WTC11 (cell line): ENCODE measurements around the gene TPK1. TPM values are rescaled to one million over a fixed set of nuclear protein-coding genes. Genes with fewer than 3 reads are reported as not detected.

Experiments used
- ATAC-seq: fragments of 200-7000 bp; cut with Tn5 transposase; 2 replicates; pipeline ENCODE4 v1.10.0; 2021; ENCODE audit warnings: mild to moderate bottlenecking, moderate library complexity
- Bru-seq: library from RNA; stranded (reverse); fragments of 400-500 nt; gene quantifications from one replicate; lab custom pipeline; 2021; lab: Mats Ljungman, UMichigan
- CTCF ChIA-PET: fragments of 300-600 bp; sonication (Branson Sonifier 250); formaldehyde crosslinking; loops from one replicate; lab custom pipeline; 2021; ENCODE audit warnings: antibody characterized with exemption; lab: Charles Lee
- POLR2A ChIA-PET: fragments of 350-600 bp; sonication (Branson Sonifier 250); formaldehyde crosslinking; loops from one replicate; lab custom pipeline; 2021; ENCODE audit warnings: antibody characterized with exemption; lab: Charles Lee
- DNase-seq: peaks from one replicate; pipeline ENCODE4 v3.0.0; 2021; ENCODE audit warnings: low spot score
- H3K27ac Mint-ChIP-seq: 2 replicates; pipeline ENCODE4 v1.8.0; 2021; ENCODE audit warnings: mixed read lengths
- H3K27me3 Mint-ChIP-seq: 2 replicates; pipeline ENCODE4 v1.8.0; 2021; ENCODE audit warnings: low read depth, mild to moderate bottlenecking, moderate library complexity, mixed read lengths
- H3K36me3 Mint-ChIP-seq: 2 replicates; pipeline ENCODE4 v1.8.0; 2021; ENCODE audit warnings: mixed read lengths
- H3K4me1 Mint-ChIP-seq: 2 replicates; pipeline ENCODE4 v1.8.0; 2022; ENCODE audit warnings: mixed read lengths
- H3K4me3 Mint-ChIP-seq: 2 replicates; pipeline ENCODE4 v1.8.0; 2021; ENCODE audit warnings: mild to moderate bottlenecking, moderate library complexity, mixed read lengths
- H3K9me3 Mint-ChIP-seq: 2 replicates; pipeline ENCODE4 v1.8.0; 2021; ENCODE audit warnings: mixed read lengths
- CDX4 ChIP-seq: fragments of 250-450 bp; sonication (Bioruptor Pico); IDR thresholded peaks from 2 replicates; pipeline ENCODE4 v1.9.0; 2021; ENCODE audit warnings: moderate library complexity, mild to moderate bottlenecking, inconsistent platforms, borderline replicate concordance
- CREB1 ChIP-seq: sonication (generic); formaldehyde crosslinking; IDR thresholded peaks from 2 replicates; pipeline ENCODE4 v1.8.0; 2023; ENCODE audit warnings: mild to moderate bottlenecking, missing genetic modification reagents
- EMX1 ChIP-seq: fragments of 250-450 bp; sonication (Bioruptor Pico); IDR thresholded peaks from 2 replicates; pipeline ENCODE4 v1.8.0; 2021; ENCODE audit warnings: mild to moderate bottlenecking
- ESRRA ChIP-seq: sonication (generic); formaldehyde crosslinking; IDR thresholded peaks from 2 replicates; pipeline ENCODE4 v1.8.1; 2022; ENCODE audit warnings: mild to moderate bottlenecking, missing genetic modification reagents, borderline replicate concordance
- FOXJ3 ChIP-seq: sonication (generic); formaldehyde crosslinking; IDR thresholded peaks from 2 replicates; pipeline ENCODE4 v1.9.0; 2021; ENCODE audit warnings: missing genetic modification reagents, mild to moderate bottlenecking, borderline replicate concordance
- FOXP1 ChIP-seq: sonication (generic); formaldehyde crosslinking; IDR thresholded peaks from 2 replicates; pipeline ENCODE4 v1.8.0; 2022; ENCODE audit warnings: missing genetic modification reagents, mild to moderate bottlenecking, moderate library complexity, borderline replicate concordance
- GRHL2 ChIP-seq: fragments of 250-450 bp; sonication (Bioruptor Pico); IDR thresholded peaks from 2 replicates; pipeline ENCODE4 v1.8.0; 2022; ENCODE audit warnings: mild to moderate bottlenecking, moderate library complexity; ENCODE audit not compliant: insufficient replicate concordance, severe bottlenecking
- IRF2 ChIP-seq: sonication (generic); formaldehyde crosslinking; IDR thresholded peaks from 2 replicates; pipeline ENCODE4 v1.8.0; 2022; ENCODE audit warnings: low read depth, missing genetic modification reagents, borderline replicate concordance
- JUN ChIP-seq: sonication (generic); formaldehyde crosslinking; IDR thresholded peaks from 2 replicates; pipeline ENCODE4 v1.8.0; 2023; ENCODE audit warnings: mild to moderate bottlenecking, missing genetic modification reagents
- NFE2L1 ChIP-seq: sonication (generic); formaldehyde crosslinking; IDR thresholded peaks from 2 replicates; pipeline ENCODE4 v1.8.1; 2023; ENCODE audit warnings: missing genetic modification reagents
- NR3C1 ChIP-seq: sonication (generic); formaldehyde crosslinking; conservative IDR thresholded peaks from 2 replicates; pipeline ENCODE4 v1.8.1; 2023; ENCODE audit warnings: low read depth, mild to moderate bottlenecking, missing genetic modification reagents
- OVOL2 ChIP-seq: fragments of 250-450 bp; sonication (Bioruptor Pico); IDR thresholded peaks from 2 replicates; pipeline ENCODE4 v1.9.0; 2021; ENCODE audit warnings: mild to moderate bottlenecking, borderline replicate concordance
- SP1 ChIP-seq: sonication (generic); formaldehyde crosslinking; conservative IDR thresholded peaks from 2 replicates; pipeline ENCODE4 v1.8.1; 2022; ENCODE audit warnings: missing genetic modification reagents
- TEAD1 ChIP-seq: sonication (generic); formaldehyde crosslinking; IDR thresholded peaks from 2 replicates; pipeline ENCODE4 v1.8.0; 2022; ENCODE audit warnings: mild to moderate bottlenecking, missing genetic modification reagents
- TP53 ChIP-seq: sonication (generic); formaldehyde crosslinking; IDR thresholded peaks from 2 replicates; pipeline ENCODE4 v1.8.1; 2023; ENCODE audit warnings: mild to moderate bottlenecking, missing genetic modification reagents
- ZBTB43 ChIP-seq: sonication (generic); formaldehyde crosslinking; IDR thresholded peaks from 2 replicates; pipeline ENCODE4 v1.8.1; 2023; ENCODE audit warnings: mild to moderate bottlenecking, missing genetic modification reagents
- ZNF219 ChIP-seq: sonication (generic); formaldehyde crosslinking; IDR thresholded peaks from 2 replicates; pipeline ENCODE4 v1.8.0; 2023; ENCODE audit warnings: missing genetic modification reagents, mild to moderate bottlenecking, borderline replicate concordance
- ZNF232 ChIP-seq: sonication (generic); formaldehyde crosslinking; IDR thresholded peaks from 2 replicates; pipeline ENCODE4 v1.8.0; 2022; ENCODE audit warnings: mild to moderate bottlenecking, missing genetic modification reagents
- ZNF317 ChIP-seq: sonication (generic); formaldehyde crosslinking; IDR thresholded peaks from 2 replicates; pipeline ENCODE4 v1.8.1; 2023; ENCODE audit warnings: low read depth, mild to moderate bottlenecking, moderate library complexity, missing genetic modification reagents, borderline replicate concordance
- ZNF416 ChIP-seq: fragments of 250-450 bp; sonication (Bioruptor Pico); IDR thresholded peaks from 2 replicates; pipeline ENCODE4 v1.9.0; 2021; ENCODE audit warnings: mild to moderate bottlenecking, inconsistent platforms
- ZSCAN18 ChIP-seq: fragments of 250-450 bp; sonication (Bioruptor Pico); IDR thresholded peaks from 2 replicates; pipeline ENCODE4 v2.1.2; 2022; ENCODE audit warnings: mild to moderate bottlenecking, moderate library complexity
- long read RNA-seq, 3 experiments: library from RNA in 1 of 3; library from capped mRNA in 1 of 3; library from polyadenylated mRNA in 1 of 3; unstranded in 2 of 3; stranded (forward) in 1 of 3; transcript quantifications; one replicate each; pipeline ENCODE4 v2.0.0, GENCODE V29; 2021
- total RNA-seq: library from RNA; stranded (reverse); gene quantifications from 3 replicates; pipeline ENCODE4 v1.2.3, GENCODE V29; 2021
- TF ChIP-seq, protein P1 (sequence below): sonication (generic); formaldehyde crosslinking; IDR thresholded peaks from 2 replicates; pipeline ENCODE4 v1.8.0; 2022; ENCODE audit warnings: missing genetic modification reagents
- TF ChIP-seq, protein P2 (sequence below): sonication (generic); formaldehyde crosslinking; IDR thresholded peaks from 2 replicates; pipeline ENCODE4 v1.8.0; 2022; ENCODE audit warnings: mild to moderate bottlenecking, missing genetic modification reagents
- TF ChIP-seq, protein P3 (sequence below): sonication (generic); formaldehyde crosslinking; IDR thresholded peaks from 2 replicates; pipeline ENCODE4 v1.8.1; 2023; ENCODE audit warnings: mild to moderate bottlenecking, missing genetic modification reagents

TPK1 gene
- 2.7 to 3.6 TPM (median 2.7 TPM) in 3 replicates for total RNA-seq
- Bru-seq, nascent RNA, result percentile 36 among the genes with signal in this experiment
- long read RNA-seq, experiment 1, partial matches to known transcripts, result 0 of 9 reads
- long read RNA-seq, experiment 1, other reads (novel, unspliced or antisense), result 6 of 9 reads
- long read RNA-seq, experiment 2, partial matches to known transcripts, result 1 of 4 reads
- long read RNA-seq, experiment 2, other reads (novel, unspliced or antisense), result 2 of 4 reads
- long read RNA-seq, experiment 3, partial matches to known transcripts, result 0 of 1 reads
- long read RNA-seq, experiment 3, other reads (novel, unspliced or antisense), result 0 of 1 reads

DNA sequence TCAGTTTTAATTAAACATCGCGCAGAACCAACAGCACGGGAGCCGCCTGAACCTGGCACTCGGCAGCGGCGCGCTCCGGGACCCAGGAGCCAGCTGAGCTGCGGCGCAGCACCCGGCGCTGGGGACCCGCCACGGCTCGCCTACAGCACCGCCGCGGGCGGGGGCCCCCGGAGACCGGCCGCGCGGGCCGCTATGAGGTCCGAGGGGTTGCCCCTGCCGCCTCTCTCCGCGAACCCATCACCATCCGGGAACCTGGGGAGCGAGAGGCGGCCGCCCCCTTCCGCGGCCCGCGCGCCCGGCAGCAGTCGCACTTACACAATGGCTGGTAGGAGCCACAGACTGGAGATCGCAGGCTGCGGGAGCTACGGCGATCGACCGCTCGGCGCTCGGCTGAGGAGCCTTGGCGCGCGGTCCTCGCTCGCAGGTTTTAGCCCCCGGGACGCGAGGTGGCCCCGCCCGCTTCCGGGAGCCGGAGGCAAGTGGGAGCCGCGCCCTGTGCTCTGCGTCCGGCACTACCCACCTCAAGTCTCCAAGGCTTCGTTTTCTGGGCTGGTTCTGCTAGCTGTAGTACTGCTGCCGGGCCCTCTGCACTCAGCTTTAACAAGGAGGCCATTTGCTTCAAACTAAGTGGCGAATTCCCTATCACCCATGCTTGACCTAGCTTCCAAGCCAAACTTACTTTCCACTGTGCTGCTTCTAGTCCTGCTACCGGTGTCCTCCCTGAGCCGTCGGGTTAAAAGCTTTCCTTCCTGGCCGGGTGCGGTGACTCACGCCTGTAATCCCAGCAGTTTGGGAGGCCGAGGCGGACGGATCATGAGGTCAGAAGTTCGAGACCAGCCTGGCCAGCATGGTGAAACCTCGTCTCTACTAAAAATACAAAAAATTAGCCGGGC, at the start of gene TPK1:
TSS of gene TPK1 (minus strand) at position 402 of the 893 bp plus-strand sequence. CDS start 451 bp downstream, outside the sequence.
- peaks cover 12% of the 10 kb centered on the region; the same call in 1 of the 2 replicates for H3K9me3 Mint-ChIP-seq
- H3K4me1 Mint-ChIP-seq, result peaks cover 6% of the 10 kb centered on the region
- ATAC-seq (peak; percentile 93), DNase-seq (peak; percentile 87)
- peak within 1 kb of the TSS; percentile 94 for H3K4me3 Mint-ChIP-seq
- H3K27me3 Mint-ChIP-seq, result peaks cover 11% of the 10 kb centered on the region
- H3K27ac Mint-ChIP-seq, result peak within 1 kb of the TSS; percentile 91
- H3K36me3 Mint-ChIP-seq, result no peaks in the 10 kb centered on the region
- CTCF ChIA-PET, result interaction anchor here (0.6 to 1.0 kb wide), 2 partner anchors 14 to 97 kb away, joined by 4 to 6 read pairs; no protein-coding TSS in a partner anchor
- POLR2A ChIA-PET, result interaction anchor here (0.5 to 1.0 kb wide), 4 partner anchors 10 to 735 kb away, joined by 3 to 5 read pairs (median 3); no protein-coding TSS in a partner anchor
- TF ChIP-seq, protein P1, sequence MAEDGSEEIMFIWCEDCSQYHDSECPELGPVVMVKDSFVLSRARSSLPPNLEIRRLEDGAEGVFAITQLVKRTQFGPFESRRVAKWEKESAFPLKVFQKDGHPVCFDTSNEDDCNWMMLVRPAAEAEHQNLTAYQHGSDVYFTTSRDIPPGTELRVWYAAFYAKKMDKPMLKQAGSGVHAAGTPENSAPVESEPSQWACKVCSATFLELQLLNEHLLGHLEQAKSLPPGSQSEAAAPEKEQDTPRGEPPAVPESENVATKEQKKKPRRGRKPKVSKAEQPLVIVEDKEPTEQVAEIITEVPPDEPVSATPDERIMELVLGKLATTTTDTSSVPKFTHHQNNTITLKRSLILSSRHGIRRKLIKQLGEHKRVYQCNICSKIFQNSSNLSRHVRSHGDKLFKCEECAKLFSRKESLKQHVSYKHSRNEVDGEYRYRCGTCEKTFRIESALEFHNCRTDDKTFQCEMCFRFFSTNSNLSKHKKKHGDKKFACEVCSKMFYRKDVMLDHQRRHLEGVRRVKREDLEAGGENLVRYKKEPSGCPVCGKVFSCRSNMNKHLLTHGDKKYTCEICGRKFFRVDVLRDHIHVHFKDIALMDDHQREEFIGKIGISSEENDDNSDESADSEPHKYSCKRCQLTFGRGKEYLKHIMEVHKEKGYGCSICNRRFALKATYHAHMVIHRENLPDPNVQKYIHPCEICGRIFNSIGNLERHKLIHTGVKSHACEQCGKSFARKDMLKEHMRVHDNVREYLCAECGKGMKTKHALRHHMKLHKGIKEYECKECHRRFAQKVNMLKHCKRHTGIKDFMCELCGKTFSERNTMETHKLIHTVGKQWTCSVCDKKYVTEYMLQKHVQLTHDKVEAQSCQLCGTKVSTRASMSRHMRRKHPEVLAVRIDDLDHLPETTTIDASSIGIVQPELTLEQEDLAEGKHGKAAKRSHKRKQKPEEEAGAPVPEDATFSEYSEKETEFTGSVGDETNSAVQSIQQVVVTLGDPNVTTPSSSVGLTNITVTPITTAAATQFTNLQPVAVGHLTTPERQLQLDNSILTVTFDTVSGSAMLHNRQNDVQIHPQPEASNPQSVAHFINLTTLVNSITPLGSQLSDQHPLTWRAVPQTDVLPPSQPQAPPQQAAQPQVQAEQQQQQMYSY (CRISPR knock-in tag), result no peak
- TF ChIP-seq ZNF317 (CRISPR knock-in tag) (no peak), ZNF219 (no peak), GRHL2 (CRISPR knock-in tag) (no peak), EMX1 (CRISPR knock-in tag) (no peak), CDX4 (CRISPR knock-in tag) (no peak), NR3C1 (CRISPR knock-in tag) (no peak), JUN (CRISPR knock-in tag) (no peak; the same call in 1 of the 2 replicates), NFE2L1 (CRISPR knock-in tag) (no peak), CREB1 (CRISPR knock-in tag) (no peak), ZSCAN18 (CRISPR knock-in tag) (no peak), ZBTB43 (CRISPR knock-in tag) (peak; percentile 76; the same call in 1 of the 2 replicates), ZNF232 (CRISPR knock-in tag) (peak; percentile 87; the same call in 1 of the 2 replicates), ZNF416 (no peak), OVOL2 (no peak), FOXJ3 (CRISPR knock-in tag) (no peak), IRF2 (CRISPR knock-in tag) (no peak), ESRRA (CRISPR knock-in tag) (0 out of 2 replicates have a peak, but pooled peaks have one; percentile 13), TP53 (no peak), TEAD1 (peak; percentile 91; the same call in 1 of the 2 replicates), FOXP1 (CRISPR knock-in tag) (peak; percentile 80), SP1 (peak; percentile 87)
- TF ChIP-seq, protein P2, sequence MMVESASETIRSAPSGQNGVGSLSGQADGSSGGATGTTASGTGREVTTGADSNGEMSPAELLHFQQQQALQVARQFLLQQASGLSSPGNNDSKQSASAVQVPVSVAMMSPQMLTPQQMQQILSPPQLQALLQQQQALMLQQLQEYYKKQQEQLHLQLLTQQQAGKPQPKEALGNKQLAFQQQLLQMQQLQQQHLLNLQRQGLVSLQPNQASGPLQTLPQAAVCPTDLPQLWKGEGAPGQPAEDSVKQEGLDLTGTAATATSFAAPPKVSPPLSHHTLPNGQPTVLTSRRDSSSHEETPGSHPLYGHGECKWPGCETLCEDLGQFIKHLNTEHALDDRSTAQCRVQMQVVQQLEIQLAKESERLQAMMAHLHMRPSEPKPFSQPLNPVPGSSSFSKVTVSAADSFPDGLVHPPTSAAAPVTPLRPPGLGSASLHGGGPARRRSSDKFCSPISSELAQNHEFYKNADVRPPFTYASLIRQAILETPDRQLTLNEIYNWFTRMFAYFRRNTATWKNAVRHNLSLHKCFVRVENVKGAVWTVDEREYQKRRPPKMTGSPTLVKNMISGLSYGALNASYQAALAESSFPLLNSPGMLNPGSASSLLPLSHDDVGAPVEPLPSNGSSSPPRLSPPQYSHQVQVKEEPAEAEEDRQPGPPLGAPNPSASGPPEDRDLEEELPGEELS (CRISPR knock-in tag), result peak; percentile 70
- TF ChIP-seq, protein P3, sequence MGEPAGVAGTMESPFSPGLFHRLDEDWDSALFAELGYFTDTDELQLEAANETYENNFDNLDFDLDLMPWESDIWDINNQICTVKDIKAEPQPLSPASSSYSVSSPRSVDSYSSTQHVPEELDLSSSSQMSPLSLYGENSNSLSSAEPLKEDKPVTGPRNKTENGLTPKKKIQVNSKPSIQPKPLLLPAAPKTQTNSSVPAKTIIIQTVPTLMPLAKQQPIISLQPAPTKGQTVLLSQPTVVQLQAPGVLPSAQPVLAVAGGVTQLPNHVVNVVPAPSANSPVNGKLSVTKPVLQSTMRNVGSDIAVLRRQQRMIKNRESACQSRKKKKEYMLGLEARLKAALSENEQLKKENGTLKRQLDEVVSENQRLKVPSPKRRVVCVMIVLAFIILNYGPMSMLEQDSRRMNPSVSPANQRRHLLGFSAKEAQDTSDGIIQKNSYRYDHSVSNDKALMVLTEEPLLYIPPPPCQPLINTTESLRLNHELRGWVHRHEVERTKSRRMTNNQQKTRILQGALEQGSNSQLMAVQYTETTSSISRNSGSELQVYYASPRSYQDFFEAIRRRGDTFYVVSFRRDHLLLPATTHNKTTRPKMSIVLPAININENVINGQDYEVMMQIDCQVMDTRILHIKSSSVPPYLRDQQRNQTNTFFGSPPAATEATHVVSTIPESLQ (CRISPR knock-in tag), result no peak
